ENCODE results near the gene NUP54.

- TF ChIP-seq, protein P1, sequence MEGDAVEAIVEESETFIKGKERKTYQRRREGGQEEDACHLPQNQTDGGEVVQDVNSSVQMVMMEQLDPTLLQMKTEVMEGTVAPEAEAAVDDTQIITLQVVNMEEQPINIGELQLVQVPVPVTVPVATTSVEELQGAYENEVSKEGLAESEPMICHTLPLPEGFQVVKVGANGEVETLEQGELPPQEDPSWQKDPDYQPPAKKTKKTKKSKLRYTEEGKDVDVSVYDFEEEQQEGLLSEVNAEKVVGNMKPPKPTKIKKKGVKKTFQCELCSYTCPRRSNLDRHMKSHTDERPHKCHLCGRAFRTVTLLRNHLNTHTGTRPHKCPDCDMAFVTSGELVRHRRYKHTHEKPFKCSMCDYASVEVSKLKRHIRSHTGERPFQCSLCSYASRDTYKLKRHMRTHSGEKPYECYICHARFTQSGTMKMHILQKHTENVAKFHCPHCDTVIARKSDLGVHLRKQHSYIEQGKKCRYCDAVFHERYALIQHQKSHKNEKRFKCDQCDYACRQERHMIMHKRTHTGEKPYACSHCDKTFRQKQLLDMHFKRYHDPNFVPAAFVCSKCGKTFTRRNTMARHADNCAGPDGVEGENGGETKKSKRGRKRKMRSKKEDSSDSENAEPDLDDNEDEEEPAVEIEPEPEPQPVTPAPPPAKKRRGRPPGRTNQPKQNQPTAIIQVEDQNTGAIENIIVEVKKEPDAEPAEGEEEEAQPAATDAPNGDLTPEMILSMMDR (conservative IDR thresholded peaks at IDR 0.05; ENCODE audit: low read depth, low read length), result no peak
- TF ChIP-seq EZH2 (IDR thresholded peaks at IDR 0.05; ENCODE audit: low read length, unreplicated experiment) (no peak), EZH2phosphoT487 (IDR thresholded peaks at IDR 0.05; ENCODE audit: borderline replicate concordance, low read length) (no peak)
These were observed 46.1 kb upstream of the NUP54 start for GRCh38 chr4:76194325-76194724.
